A673 (cell line): ENCODE measurements around the gene SLC24A4.

Experiments
- EZH2 ChIP-seq: fragments of 200-600 bp; sonication (generic); IDR thresholded peaks from 2 replicates; pipeline ENCODE4 v1.6.1; 2017; ENCODE audit warnings: borderline replicate concordance, low read depth, mild to moderate bottlenecking, mixed read lengths, antibody characterized with exemption, low read length; ENCODE audit not compliant: poor library complexity, severe bottlenecking
- TF ChIP-seq, protein P1 (sequence below): fragments of 300-800, 200-600 bp; sonication (generic); conservative IDR thresholded peaks from 2 replicates; pipeline ENCODE4 v1.5.1; 2017; ENCODE audit warnings: low read depth, mild to moderate bottlenecking, antibody characterized with exemption, low read length, moderate library complexity, mixed read lengths

DNA sequence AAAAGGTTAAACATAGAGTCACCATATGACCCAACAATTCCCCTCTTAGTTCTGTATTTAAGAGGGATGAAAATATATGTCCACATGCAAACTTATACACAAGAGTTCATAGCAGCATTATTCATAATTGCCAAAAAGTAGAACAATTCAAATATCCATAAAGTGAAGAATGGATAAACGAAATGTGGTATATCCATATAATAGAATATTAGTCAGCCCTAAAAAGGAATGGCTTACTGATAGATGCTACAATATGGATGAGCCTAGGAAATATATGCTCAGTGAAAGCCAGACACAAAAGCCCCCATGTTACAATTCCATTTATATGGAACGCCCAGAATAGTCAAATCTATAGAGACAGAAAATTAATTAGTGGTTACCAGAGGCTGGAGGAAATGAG lies 146.6 kb downstream of the SLC24A4 start:
- TF ChIP-seq, protein P1, sequence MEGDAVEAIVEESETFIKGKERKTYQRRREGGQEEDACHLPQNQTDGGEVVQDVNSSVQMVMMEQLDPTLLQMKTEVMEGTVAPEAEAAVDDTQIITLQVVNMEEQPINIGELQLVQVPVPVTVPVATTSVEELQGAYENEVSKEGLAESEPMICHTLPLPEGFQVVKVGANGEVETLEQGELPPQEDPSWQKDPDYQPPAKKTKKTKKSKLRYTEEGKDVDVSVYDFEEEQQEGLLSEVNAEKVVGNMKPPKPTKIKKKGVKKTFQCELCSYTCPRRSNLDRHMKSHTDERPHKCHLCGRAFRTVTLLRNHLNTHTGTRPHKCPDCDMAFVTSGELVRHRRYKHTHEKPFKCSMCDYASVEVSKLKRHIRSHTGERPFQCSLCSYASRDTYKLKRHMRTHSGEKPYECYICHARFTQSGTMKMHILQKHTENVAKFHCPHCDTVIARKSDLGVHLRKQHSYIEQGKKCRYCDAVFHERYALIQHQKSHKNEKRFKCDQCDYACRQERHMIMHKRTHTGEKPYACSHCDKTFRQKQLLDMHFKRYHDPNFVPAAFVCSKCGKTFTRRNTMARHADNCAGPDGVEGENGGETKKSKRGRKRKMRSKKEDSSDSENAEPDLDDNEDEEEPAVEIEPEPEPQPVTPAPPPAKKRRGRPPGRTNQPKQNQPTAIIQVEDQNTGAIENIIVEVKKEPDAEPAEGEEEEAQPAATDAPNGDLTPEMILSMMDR: no peak
- TF ChIP-seq EZH2: no peak
